Measurements from ENCODE around the gene DDX21.

DDX21 gene

GRCh38 chr10:68988530-68989316 lies 32.8 kb downstream of the DDX21 start, which contains the start of gene KIFBP:
Gene KIFBP, plus strand, starts transcription at chr10:68988803. Its CDS starts 30 bp downstream, at chr10:68988833.
- peak; percentile 86 for DNase-seq

- DNase-seq: no peak
Observed at GRCh38 chr10:68989317-68989990, 33.5 kb downstream of the DDX21 start.

- DNase-seq: no peak
Observed at GRCh38 chr10:68992636-68993440, 36.9 kb downstream of the DDX21 start.

GRCh38 chr10:68997211-68997610 lies 41.2 kb downstream of the DDX21 start:
- no peak for DNase-seq

- DNase-seq: no peak
Observed at GRCh38 chr10:69004821-69005220, 48.9 kb downstream of the DDX21 start.

- DNase-seq: no peak
Observed at GRCh38 chr10:69005704-69006485, 49.9 kb downstream of the DDX21 start.

GRCh38 chr10:69007260-69007659 lies 51.3 kb downstream of the DDX21 start:
- no peak for DNase-seq

- no peak for DNase-seq
Observed at GRCh38 chr10:69009360-69009759, 53.4 kb downstream of the DDX21 start.

- DNase-seq: no peak
Observed at GRCh38 chr10:69010151-69010640, 54.2 kb downstream of the DDX21 start.

GRCh38 chr10:69012778-69013177 lies 56.8 kb downstream of the DDX21 start:
- peak; percentile 49 for DNase-seq

- no peak for DNase-seq
Observed at GRCh38 chr10:69014171-69014570, 58.2 kb downstream of the DDX21 start.

- no peak for DNase-seq
Observed at GRCh38 chr10:69018613-69019012, 62.6 kb downstream of the DDX21 start.

GRCh38 chr10:69022611-69023010 lies 66.6 kb downstream of the DDX21 start:
- no peak for DNase-seq

GRCh38 chr10:69025370-69025896 lies 69.5 kb downstream of the DDX21 start:
- no peak for DNase-seq

- DNase-seq: no peak
Observed at GRCh38 chr10:69033256-69033655, 77.3 kb downstream of the DDX21 start.
